ENCODE results near the gene MOB3B.

Gene MOB3B

DNA sequence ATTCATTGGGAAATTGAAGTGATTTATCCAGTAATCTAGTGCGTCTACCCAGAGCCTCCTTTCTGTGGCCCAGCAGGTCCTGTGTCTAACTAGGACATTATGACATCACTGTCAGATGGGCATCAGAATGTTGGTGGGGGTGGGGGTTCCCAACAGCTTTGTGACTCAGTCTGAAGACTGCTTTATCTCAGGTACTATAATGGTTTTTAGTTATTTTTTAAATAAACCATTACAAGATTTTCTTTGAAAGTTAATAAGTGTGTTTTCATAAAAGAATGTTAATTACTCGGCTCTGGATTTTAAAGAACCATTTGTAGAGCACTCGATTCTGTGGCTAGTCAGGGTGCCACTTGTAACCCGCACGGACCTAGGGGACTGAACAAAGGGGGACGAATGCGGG, 232.6 kb downstream of the MOB3B start, which contains the start of gene EQTN:
Gene EQTN (minus strand): TSS at position 101 of the 400 bp plus-strand sequence. CDS start 95 bp downstream, at position 6.
- H3K4me3 ChIP-seq (ENCODE audit: low read depth, low read length), result no peak within 1 kb of the TSS
- no peak for DNase-seq
- no peaks in the 10 kb centered on the region for H3K27me3 ChIP-seq (replicated peaks)
- TF ChIP-seq, protein P1, sequence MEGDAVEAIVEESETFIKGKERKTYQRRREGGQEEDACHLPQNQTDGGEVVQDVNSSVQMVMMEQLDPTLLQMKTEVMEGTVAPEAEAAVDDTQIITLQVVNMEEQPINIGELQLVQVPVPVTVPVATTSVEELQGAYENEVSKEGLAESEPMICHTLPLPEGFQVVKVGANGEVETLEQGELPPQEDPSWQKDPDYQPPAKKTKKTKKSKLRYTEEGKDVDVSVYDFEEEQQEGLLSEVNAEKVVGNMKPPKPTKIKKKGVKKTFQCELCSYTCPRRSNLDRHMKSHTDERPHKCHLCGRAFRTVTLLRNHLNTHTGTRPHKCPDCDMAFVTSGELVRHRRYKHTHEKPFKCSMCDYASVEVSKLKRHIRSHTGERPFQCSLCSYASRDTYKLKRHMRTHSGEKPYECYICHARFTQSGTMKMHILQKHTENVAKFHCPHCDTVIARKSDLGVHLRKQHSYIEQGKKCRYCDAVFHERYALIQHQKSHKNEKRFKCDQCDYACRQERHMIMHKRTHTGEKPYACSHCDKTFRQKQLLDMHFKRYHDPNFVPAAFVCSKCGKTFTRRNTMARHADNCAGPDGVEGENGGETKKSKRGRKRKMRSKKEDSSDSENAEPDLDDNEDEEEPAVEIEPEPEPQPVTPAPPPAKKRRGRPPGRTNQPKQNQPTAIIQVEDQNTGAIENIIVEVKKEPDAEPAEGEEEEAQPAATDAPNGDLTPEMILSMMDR (IDR thresholded peaks at IDR 0.05; ENCODE audit: low read depth, low read length, missing control alignments), result no peak
- no peak within 1 kb of the TSS for H3K27ac ChIP-seq
- in situ Hi-C loops (cut with HindIII; ENCODE audit: low pct_ligation_motif_present, low sequenced_read_pairs), result no loop called here
- H3K36me3 ChIP-seq (replicated peaks), result no peaks in the 10 kb centered on the region

DNA sequence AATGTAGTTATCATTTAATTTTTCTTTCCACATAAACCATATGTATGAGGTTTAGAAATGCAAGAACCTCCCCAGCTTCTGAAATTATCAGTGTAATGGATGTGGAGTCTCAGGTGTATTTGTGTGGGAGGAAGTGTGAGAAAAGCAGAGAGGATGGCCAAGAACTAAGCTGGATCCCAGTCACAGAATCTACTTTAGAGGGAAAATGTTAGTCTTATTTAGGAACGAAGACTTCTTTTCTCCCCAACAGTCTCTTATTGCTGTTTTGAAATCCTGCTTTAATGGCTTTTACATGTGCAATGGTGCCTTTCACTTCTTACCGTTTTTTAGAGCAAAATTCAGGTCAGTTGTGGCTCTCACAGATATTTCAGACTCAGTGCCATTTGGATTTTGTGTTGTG, 235.6 kb downstream of the MOB3B start:
- in situ Hi-C loops (cut with HindIII; ENCODE audit: low pct_ligation_motif_present, low sequenced_read_pairs), result no loop called here
- no peaks in the 10 kb centered on the region for H3K36me3 ChIP-seq (replicated peaks)
- TF ChIP-seq, protein P1 (IDR thresholded peaks at IDR 0.05; ENCODE audit: low read depth, low read length, missing control alignments), result no peak
- no peaks in the 10 kb centered on the region for H3K27me3 ChIP-seq (replicated peaks)
- no peak for DNase-seq
- no peak overlapping the region for H3K4me3 ChIP-seq (ENCODE audit: low read depth, low read length)
- H3K27ac ChIP-seq, result no peak overlapping the region

DNA sequence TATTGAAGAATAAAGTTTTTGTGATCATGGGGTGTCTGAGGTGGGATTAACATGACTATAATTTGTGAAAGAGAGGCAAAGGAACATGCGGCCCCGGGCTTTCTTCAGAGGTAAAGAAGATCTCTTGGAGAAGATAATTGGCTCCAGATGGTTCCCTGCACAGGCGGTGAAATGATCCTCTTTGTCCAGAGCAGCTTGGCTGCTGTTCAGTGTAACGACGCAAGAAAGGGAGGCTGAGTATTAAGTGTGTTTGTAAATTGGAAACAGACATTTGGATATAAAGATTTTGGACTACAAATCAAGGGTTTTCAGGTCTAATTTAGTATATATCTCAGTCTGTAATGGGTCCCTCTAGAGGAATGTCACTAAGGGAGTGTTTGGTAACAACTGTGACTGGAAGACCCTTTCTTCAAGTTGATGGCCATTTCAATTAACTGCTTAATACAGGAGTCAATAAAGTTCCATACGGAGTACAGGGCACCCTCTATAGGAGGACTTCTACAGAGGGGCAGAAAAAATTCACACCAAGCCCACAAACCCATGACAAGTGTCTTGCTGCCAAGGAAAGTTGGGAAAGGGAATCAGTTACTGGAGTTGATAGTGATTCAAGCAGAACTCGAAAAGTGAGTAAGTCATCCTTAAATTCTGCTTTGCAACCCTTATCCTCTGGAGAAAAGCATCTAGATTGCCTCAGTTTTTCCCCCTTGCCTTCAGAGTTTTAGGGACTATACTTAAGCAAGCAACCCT, 236.8 kb downstream of the MOB3B start:
- no peaks in the 10 kb centered on the region for H3K27me3 ChIP-seq (replicated peaks)
- H3K27ac ChIP-seq, result no peak overlapping the region
- H3K4me3 ChIP-seq (ENCODE audit: low read depth, low read length), result no peak overlapping the region
- in situ Hi-C loops (cut with HindIII; ENCODE audit: low pct_ligation_motif_present, low sequenced_read_pairs), result no loop called here
- no peaks in the 10 kb centered on the region for H3K36me3 ChIP-seq (replicated peaks)
- no peak for DNase-seq
- TF ChIP-seq, protein P1 (IDR thresholded peaks at IDR 0.05; ENCODE audit: low read depth, low read length, missing control alignments), result no peak

DNA sequence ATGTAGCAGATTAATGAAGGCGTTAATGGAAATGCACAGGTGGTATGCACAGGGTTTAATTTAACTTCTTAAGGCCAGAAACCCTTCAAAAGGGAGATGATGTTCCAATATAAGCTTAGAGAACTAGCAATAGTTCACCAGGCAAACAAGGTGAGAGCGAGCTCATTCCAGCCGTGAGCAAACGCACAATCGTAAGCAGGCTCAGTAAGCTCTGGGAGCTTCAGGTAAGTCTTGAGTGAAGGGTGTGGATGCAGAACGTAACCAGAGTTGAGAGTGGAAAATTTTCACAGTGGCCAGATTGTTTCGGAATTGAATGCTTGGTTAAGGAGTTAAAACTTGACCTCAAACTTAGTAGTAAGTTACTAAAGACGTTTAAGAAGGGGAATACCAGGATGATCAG, 238.3 kb downstream of the MOB3B start:
- no peaks in the 10 kb centered on the region for H3K27me3 ChIP-seq (replicated peaks)
- in situ Hi-C loops (cut with HindIII; ENCODE audit: low pct_ligation_motif_present, low sequenced_read_pairs), result no loop called here
- no peak overlapping the region for H3K4me3 ChIP-seq (ENCODE audit: low read depth, low read length)
- DNase-seq, result no peak
- no peaks in the 10 kb centered on the region for H3K36me3 ChIP-seq (replicated peaks)
- TF ChIP-seq, protein P1 (IDR thresholded peaks at IDR 0.05; ENCODE audit: low read depth, low read length, missing control alignments), result no peak
- no peak overlapping the region for H3K27ac ChIP-seq

GRCh38 chr9:27282269-27282668, 247.3 kb downstream of the MOB3B start:
- DNase-seq, result no peak
- H3K36me3 ChIP-seq (replicated peaks), result no peaks in the 10 kb centered on the region
- TF ChIP-seq, protein P1 (IDR thresholded peaks at IDR 0.05; ENCODE audit: low read depth, low read length, missing control alignments), result no peak
- H3K27me3 ChIP-seq (replicated peaks), result no peaks in the 10 kb centered on the region
- in situ Hi-C loops (cut with HindIII; ENCODE audit: low pct_ligation_motif_present, low sequenced_read_pairs), result no loop called here
- no peak overlapping the region for H3K27ac ChIP-seq
- H3K4me3 ChIP-seq (ENCODE audit: low read depth, low read length), result no peak overlapping the region

DNA sequence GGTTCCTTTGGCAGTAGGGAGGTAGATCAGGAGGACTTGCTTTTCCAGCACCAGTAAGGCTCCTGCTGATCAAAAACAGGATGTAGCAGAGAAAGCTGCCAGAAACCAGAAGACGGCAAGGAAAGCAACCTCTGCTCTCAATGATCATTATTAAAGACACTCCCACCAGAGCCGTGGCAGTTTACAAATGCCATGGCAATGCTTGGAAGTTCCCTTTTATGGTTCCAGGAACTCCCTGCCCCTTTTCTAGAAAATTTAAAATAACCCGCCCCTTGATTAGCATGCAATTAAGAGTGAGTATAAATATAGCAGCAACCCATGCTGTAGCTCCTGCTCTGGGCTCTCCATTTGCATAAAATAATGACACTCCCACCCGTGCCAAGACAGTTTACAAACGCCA, 248.8 kb downstream of the MOB3B start:
- Histone ChIP-seq H3K4me3 (ENCODE audit: low read depth, low read length) (no peak overlapping the region), H3K27me3 (replicated peaks) (no peaks in the 10 kb centered on the region), H3K36me3 (replicated peaks) (no peaks in the 10 kb centered on the region), H3K27ac (no peak overlapping the region)
- TF ChIP-seq, protein P1 (IDR thresholded peaks at IDR 0.05; ENCODE audit: low read depth, low read length, missing control alignments), result no peak
- no peak for DNase-seq
- in situ Hi-C loops (cut with HindIII; ENCODE audit: low pct_ligation_motif_present, low sequenced_read_pairs), result no loop called here

Data from brain microvascular endothelial cell (primary cell).